A673 (cell line): ENCODE data around the gene C14orf132. TPM values are rescaled to one million over a fixed set of nuclear protein-coding genes. Genes with fewer than 3 reads are reported as not detected.
A peak's percentile ranks its signal among the peaks of the same experiment; 100 is the strongest.

Source experiments
- Bru-seq: library from RNA; stranded (reverse); fragments of 400-500 nt; gene quantifications from one replicate; lab custom pipeline; 2021; lab: Mats Ljungman, UMichigan
- BruChase-seq, 2 experiments: library from RNA; stranded (reverse); fragments of 400-500 nt; gene quantifications; one replicate each; lab custom pipeline; 2021; lab: Mats Ljungman, UMichigan
- BruUV-seq: library from RNA; stranded (reverse); fragments of 400-500 nt; replicated peaks from 2 replicates; lab custom pipeline; 2021; lab: Mats Ljungman, UMichigan
- CTCF ChIA-PET: fragments of 300-600 bp; sonication (Branson Sonifier 250); formaldehyde crosslinking; loops from one replicate; lab custom pipeline; 2022; ENCODE audit warnings: antibody characterized with exemption; lab: Charles Lee
- POLR2A ChIA-PET: fragments of 300-600 bp; sonication (Branson Sonifier 250); formaldehyde crosslinking; loops from one replicate; lab custom pipeline; 2022; ENCODE audit warnings: antibody characterized with exemption; ENCODE audit not compliant: low non-redundant PET; lab: Charles Lee
- DNase-seq: peaks from one replicate; pipeline ENCODE4 v3.0.0-alpha.2; 2015; ENCODE audit warnings: low spot score
- H3K27ac ChIP-seq: fragments of 200-600 bp; sonication (generic); 2 replicates; pipeline ENCODE4 v1.5.1; 2016; ENCODE audit warnings: mixed run types, low read depth, mild to moderate bottlenecking, mixed read lengths, antibody characterized with exemption, low read length; ENCODE audit not compliant: poor library complexity, severe bottlenecking
- H3K27me3 ChIP-seq: fragments of 200-600 bp; sonication (generic); replicated peaks from 2 replicates; pipeline ENCODE4 v1.6.1; 2017; ENCODE audit warnings: mixed run types, low read depth, mild to moderate bottlenecking, mixed read lengths, antibody characterized with exemption, low read length; ENCODE audit not compliant: insufficient read depth, poor library complexity
- H3K36me3 ChIP-seq: fragments of 200-600 bp; sonication (generic); 2 replicates; pipeline ENCODE4 v1.6.1; 2016; ENCODE audit warnings: mixed run types, mild to moderate bottlenecking, mixed read lengths, antibody characterized with exemption, low read length; ENCODE audit not compliant: insufficient read depth, poor library complexity, severe bottlenecking
- H3K4me1 ChIP-seq: fragments of 200-600 bp; sonication (generic); 2 replicates; pipeline ENCODE4 v1.6.1; 2017; ENCODE audit warnings: mixed run types, mild to moderate bottlenecking, mixed read lengths, antibody characterized with exemption, low read length; ENCODE audit not compliant: insufficient read depth, poor library complexity, severe bottlenecking
- H3K4me3 ChIP-seq: fragments of 200-600 bp; sonication (generic); 2 replicates; pipeline ENCODE4 v1.5.1; 2016; ENCODE audit warnings: low read depth, mixed run types, mild to moderate bottlenecking, mixed read lengths, low read length; ENCODE audit not compliant: poor library complexity, severe bottlenecking
- H3K9me3 ChIP-seq: fragments of 200-600 bp; sonication (generic); 2 replicates; pipeline ENCODE4 v1.6.1; 2016; ENCODE audit warnings: mixed run types, low read depth, mild to moderate bottlenecking, mixed read lengths, antibody characterized with exemption, low read length; ENCODE audit not compliant: poor library complexity, severe bottlenecking
- EZH2 ChIP-seq: fragments of 200-600 bp; sonication (generic); IDR thresholded peaks from 2 replicates; pipeline ENCODE4 v1.6.1; 2017; ENCODE audit warnings: borderline replicate concordance, low read depth, mild to moderate bottlenecking, mixed read lengths, antibody characterized with exemption, low read length; ENCODE audit not compliant: poor library complexity, severe bottlenecking
- intact Hi-C: fragments of 100-400 bp; cut with micrococcal nuclease; formaldehyde crosslinking; loops from one replicate; pipeline ENCODE4 v1.10.0; 2022; ENCODE audit not compliant: unreplicated experiment
- long read RNA-seq: library from polyadenylated mRNA; stranded (forward); transcript quantifications from one replicate; pipeline ENCODE4 v2.0.0, GENCODE V29; 2022
- total RNA-seq: library from RNA; stranded (reverse); gene quantifications from 2 replicates; pipeline ENCODE4 v1.2.3, GENCODE V29; 2021
- TF ChIP-seq, protein P1 (sequence below): fragments of 300-800, 200-600 bp; sonication (generic); conservative IDR thresholded peaks from 2 replicates; pipeline ENCODE4 v1.5.1; 2017; ENCODE audit warnings: low read depth, mild to moderate bottlenecking, antibody characterized with exemption, low read length, moderate library complexity, mixed read lengths

Gene C14orf132
- total RNA-seq (8.3 and 13.0 TPM in 2 replicates), Bru-seq, nascent RNA (percentile 55 among the genes with signal in this experiment), BruChase-seq, experiment 1, labeled RNA remaining after a 2-hour chase (percentile 56 among the genes with signal in this experiment), BruChase-seq, experiment 2, labeled RNA remaining after a 6-hour chase (percentile 53 among the genes with signal in this experiment)
- long read RNA-seq, full-length matches to known transcripts = 12 of 24 reads
- long read RNA-seq, partial matches to known transcripts = 1 of 24 reads
- long read RNA-seq, other reads (novel, unspliced or antisense) = 11 of 24 reads

DNA sequence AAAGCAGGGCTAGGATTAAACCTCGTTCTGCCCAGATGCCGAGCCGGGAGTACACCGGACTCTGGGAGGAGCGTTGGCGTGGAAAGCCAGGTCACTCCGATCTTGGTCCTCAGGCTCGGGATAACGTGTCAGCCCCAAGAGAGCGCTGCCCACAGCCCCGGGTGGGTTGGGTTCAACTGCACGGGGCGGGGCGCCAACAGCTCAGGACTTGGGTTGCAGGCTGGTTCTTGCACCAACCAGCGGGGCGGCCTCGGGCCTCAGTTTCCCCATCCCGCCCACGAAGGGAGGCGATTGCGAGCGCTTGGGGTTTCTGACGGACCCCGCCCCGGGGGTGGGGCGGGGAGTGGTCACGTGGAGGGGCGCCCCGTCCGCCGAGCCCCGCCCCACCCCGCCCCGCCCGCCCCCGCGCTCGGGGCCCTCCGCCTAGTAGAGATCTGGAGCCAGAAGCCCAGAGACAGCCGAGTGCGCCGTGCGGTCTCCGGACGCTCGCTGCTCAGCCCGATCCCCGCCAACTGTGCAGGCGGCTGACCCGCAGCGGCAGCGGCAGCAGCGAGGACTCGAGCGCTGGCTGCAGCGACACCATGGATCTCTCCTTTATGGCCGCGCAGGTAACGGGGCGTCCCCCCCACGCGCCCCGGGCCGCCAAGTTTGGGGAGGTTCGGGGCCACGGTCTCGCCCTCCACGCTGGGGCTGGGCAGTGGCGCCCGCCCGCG is at the start of gene C14orf132:
C14orf132 (plus strand) TSS at position 443 of the 713 bp plus-strand sequence; CDS start at position 582, 139 bp downstream.
- POLR2A ChIA-PET = interaction anchor here (0.5 kb wide), 2 partner anchors 251 to 314 kb away, joined by 3 to 4 read pairs; no protein-coding TSS in a partner anchor
- DNase-seq = peak; percentile 64
- CTCF ChIA-PET = no interaction called here
- no peaks in the 10 kb centered on the region for H3K27me3 ChIP-seq
- TF ChIP-seq EZH2 = no peak
- TF ChIP-seq, protein P1, sequence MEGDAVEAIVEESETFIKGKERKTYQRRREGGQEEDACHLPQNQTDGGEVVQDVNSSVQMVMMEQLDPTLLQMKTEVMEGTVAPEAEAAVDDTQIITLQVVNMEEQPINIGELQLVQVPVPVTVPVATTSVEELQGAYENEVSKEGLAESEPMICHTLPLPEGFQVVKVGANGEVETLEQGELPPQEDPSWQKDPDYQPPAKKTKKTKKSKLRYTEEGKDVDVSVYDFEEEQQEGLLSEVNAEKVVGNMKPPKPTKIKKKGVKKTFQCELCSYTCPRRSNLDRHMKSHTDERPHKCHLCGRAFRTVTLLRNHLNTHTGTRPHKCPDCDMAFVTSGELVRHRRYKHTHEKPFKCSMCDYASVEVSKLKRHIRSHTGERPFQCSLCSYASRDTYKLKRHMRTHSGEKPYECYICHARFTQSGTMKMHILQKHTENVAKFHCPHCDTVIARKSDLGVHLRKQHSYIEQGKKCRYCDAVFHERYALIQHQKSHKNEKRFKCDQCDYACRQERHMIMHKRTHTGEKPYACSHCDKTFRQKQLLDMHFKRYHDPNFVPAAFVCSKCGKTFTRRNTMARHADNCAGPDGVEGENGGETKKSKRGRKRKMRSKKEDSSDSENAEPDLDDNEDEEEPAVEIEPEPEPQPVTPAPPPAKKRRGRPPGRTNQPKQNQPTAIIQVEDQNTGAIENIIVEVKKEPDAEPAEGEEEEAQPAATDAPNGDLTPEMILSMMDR = no peak
- BruUV-seq = no TSS peak
- H3K4me3 ChIP-seq = peak within 1 kb of the TSS; percentile 80
- no peaks in the 10 kb centered on the region for H3K36me3 ChIP-seq
- no peaks in the 10 kb centered on the region for H3K9me3 ChIP-seq
- intact Hi-C loops = no loop called here
- peak within 1 kb of the TSS; percentile 68 for H3K27ac ChIP-seq
- H3K4me1 ChIP-seq = no peaks in the 10 kb centered on the region

DNA sequence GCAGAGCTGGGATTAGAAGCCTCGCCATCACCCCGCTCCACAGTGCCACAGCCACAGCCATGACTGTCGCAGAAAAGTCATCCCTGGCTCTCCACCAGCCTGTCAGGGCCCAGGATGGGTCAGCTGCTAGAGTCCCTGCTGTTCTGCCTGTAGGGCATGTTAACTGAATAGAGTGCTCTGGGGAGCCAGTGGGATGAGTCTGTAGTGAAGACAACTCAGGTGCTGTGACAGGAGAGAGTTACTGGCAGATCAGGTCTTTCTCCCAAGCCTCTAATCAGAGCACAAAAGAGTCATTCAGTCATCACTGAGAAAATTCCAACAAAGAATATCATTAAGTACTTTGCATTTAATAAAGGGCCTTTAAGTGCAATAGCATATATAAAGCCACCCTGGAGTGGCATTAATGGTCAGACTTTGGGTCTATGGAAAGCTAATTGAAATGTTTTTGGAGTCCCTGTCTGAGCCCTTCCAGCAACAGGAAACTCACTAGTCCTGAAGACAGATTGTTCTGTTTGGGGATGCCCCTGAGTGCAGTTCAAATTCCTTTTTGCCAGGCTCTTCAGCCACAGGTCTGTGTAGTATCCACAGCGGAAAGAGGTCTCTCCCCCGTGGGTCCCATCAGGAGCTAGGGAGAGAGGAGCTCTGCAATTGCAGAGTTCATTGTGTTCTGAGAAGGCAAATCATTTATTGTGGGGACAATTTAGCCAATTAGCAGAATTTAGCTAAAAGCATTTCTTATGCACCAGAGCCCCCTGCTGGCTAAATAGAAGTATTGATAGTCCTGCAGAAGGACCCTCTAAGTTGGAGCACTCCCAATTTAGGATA is 45.2 kb upstream of the C14orf132 start:
- no TSS peak for BruUV-seq
- Histone ChIP-seq H3K36me3 (no peaks in the 10 kb centered on the region), H3K27ac (no peak overlapping the region), H3K27me3 (no peaks in the 10 kb centered on the region), H3K9me3 (peaks cover 4% of the 10 kb centered on the region), H3K4me3 (no peak overlapping the region), H3K4me1 (no peaks in the 10 kb centered on the region)
- DNase-seq = peak; percentile 70
- POLR2A ChIA-PET = no interaction called here
- intact Hi-C loops = loop anchor here (1.0 to 5.0 kb wide), 4 partner anchors 217 to 551 kb away; no protein-coding TSS in a partner anchor
- CTCF ChIA-PET = interaction anchor here (1.0 kb wide), 2 partner anchors 220 to 551 kb away, joined by 3 read pairs; no protein-coding TSS in a partner anchor
- TF ChIP-seq, protein P1 = peak; percentile 84
- no peak for TF ChIP-seq EZH2

DNA sequence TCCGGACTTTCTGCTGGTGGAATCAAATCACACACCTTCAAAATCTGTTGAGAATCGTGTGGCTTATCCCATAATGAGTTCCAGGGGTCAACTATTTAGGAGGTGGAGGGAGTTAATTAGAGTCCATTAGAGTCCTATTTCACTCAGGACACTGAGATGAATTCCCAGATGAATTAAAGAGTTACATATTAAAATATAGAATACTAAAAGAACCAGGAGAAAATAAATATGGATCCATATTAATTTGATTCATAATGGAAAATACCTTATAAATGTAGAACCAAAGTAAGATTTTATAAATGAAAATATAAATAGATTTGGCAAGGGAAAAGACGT is 44.6 kb upstream of the C14orf132 start:
- POLR2A ChIA-PET = no interaction called here
- no peaks in the 10 kb centered on the region for H3K4me1 ChIP-seq
- H3K9me3 ChIP-seq = peaks cover 4% of the 10 kb centered on the region
- intact Hi-C loops = loop anchor here (1.0 to 5.0 kb wide), 4 partner anchors 217 to 552 kb away; no protein-coding TSS in a partner anchor
- no peaks in the 10 kb centered on the region for H3K36me3 ChIP-seq
- CTCF ChIA-PET = interaction anchor here (0.6 to 1.0 kb wide), 3 partner anchors 221 to 905 kb away, joined by 3 read pairs; no protein-coding TSS in a partner anchor
- no peak overlapping the region for H3K27ac ChIP-seq
- no peaks in the 10 kb centered on the region for H3K27me3 ChIP-seq
- no peak for DNase-seq
- BruUV-seq = no TSS peak
- H3K4me3 ChIP-seq = no peak overlapping the region
- TF ChIP-seq, protein P1 = no peak
- TF ChIP-seq EZH2 = no peak
